Measurements from ENCODE around the gene FGF23. TPM values are rescaled to one million over a fixed set of nuclear protein-coding genes. Genes with fewer than 3 reads are reported as not detected.

Gene FGF23
- total RNA-seq, 3 donors from 2014 or later: not detected

- ATAC-seq (no peak), DNase-seq (no peak)
- intact Hi-C loops (cut with DNase I, micrococcal nuclease): no loop called here
- no peak for TF ChIP-seq CTCF (IDR thresholded peaks at IDR 0.05)
- Histone ChIP-seq H3K4me3 (no peak overlapping the region), H3K4me1 (ENCODE audit: low read depth) (no peaks in the 10 kb centered on the region), H3K36me3 (ENCODE audit: low read depth) (no peaks in the 10 kb centered on the region), H3K9me3 (no peaks in the 10 kb centered on the region)
These were observed 16.3 kb upstream of the FGF23 start for GRCh38 chr12:4395818-4396217.

- TF ChIP-seq CTCF (IDR thresholded peaks at IDR 0.05): no peak
- H3K36me3 ChIP-seq (ENCODE audit: low read depth): no peaks in the 10 kb centered on the region
- H3K4me1 ChIP-seq (ENCODE audit: low read depth): no peaks in the 10 kb centered on the region
- DNase-seq: no peak
- no peaks in the 10 kb centered on the region for H3K9me3 ChIP-seq
- no peak for ATAC-seq
- H3K4me3 ChIP-seq: no peak overlapping the region
- intact Hi-C loops (cut with DNase I, micrococcal nuclease): no loop called here
These were observed 13.7 kb upstream of the FGF23 start for GRCh38 chr12:4393211-4393610.

GRCh38 chr12:4392223-4392742 is 12.8 kb upstream of the FGF23 start:
- ATAC-seq (no peak), DNase-seq (no peak)
- H3K9me3 ChIP-seq: no peaks in the 10 kb centered on the region
- intact Hi-C loops (cut with DNase I, micrococcal nuclease): no loop called here
- no peaks in the 10 kb centered on the region for H3K36me3 ChIP-seq (ENCODE audit: low read depth)
- no peaks in the 10 kb centered on the region for H3K4me1 ChIP-seq (ENCODE audit: low read depth)
- no peak overlapping the region for H3K4me3 ChIP-seq
- no peak for TF ChIP-seq CTCF (IDR thresholded peaks at IDR 0.05)

GRCh38 chr12:4388662-4389061 is 9.2 kb upstream of the FGF23 start:
- ATAC-seq: no peak
- no peak for TF ChIP-seq CTCF (IDR thresholded peaks at IDR 0.05)
- no peak overlapping the region for H3K4me3 ChIP-seq

GRCh38 chr12:4388032-4388431 is 8.5 kb upstream of the FGF23 start:
- no peak for ATAC-seq
- Histone ChIP-seq H3K4me1 (ENCODE audit: low read depth) (no peaks in the 10 kb centered on the region), H3K9me3 (no peaks in the 10 kb centered on the region), H3K36me3 (ENCODE audit: low read depth) (no peaks in the 10 kb centered on the region), H3K4me3 (no peak overlapping the region)
- intact Hi-C loops (cut with DNase I, micrococcal nuclease): no loop called here
- TF ChIP-seq CTCF (IDR thresholded peaks at IDR 0.05): no peak
- no peak for DNase-seq

More at GRCh38 chr12:4388662-4389061, 9.2 kb upstream of the FGF23 start:
- intact Hi-C loops (cut with DNase I, micrococcal nuclease): no loop called here
- no peak for DNase-seq
- Histone ChIP-seq H3K36me3 (ENCODE audit: low read depth) (no peaks in the 10 kb centered on the region), H3K9me3 (no peaks in the 10 kb centered on the region), H3K4me1 (ENCODE audit: low read depth) (no peaks in the 10 kb centered on the region)

GRCh38 chr12:4387607-4388006 is 8.1 kb upstream of the FGF23 start:
- intact Hi-C loops (cut with DNase I, micrococcal nuclease): no loop called here

More at GRCh38 chr12:4387607-4388006, 8.1 kb upstream of the FGF23 start:
- DNase-seq: no peak
- ATAC-seq: no peak
- no peaks in the 10 kb centered on the region for H3K36me3 ChIP-seq (ENCODE audit: low read depth)
- H3K4me1 ChIP-seq (ENCODE audit: low read depth): no peaks in the 10 kb centered on the region
- TF ChIP-seq CTCF (IDR thresholded peaks at IDR 0.05): no peak
- no peak overlapping the region for H3K4me3 ChIP-seq
- H3K9me3 ChIP-seq: no peaks in the 10 kb centered on the region

Measured in mucosa of descending colon (tissue), 3 donors.